ENCODE results near the gene NRG2.

DNA sequence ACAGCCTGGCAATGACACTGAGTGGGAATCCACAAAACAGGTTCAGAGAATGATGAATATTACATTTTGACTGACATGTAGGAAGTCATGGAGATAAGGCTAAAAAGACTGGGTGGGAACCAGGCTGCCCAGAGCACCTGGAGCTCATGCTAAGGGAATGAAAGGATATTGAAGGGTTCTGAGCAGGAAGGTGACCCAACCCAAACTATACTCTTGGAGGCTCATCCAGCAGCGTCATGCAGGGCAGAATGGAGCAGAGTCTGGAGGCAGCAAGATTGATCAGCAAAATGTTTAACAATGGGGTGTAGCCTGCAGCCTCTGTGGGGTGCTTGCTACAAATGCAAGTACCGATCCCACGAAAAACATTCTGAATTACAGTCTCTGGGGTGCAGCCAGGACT lies 127.3 kb downstream of the NRG2 start:
- TF ChIP-seq EZH2 (IDR thresholded peaks at IDR 0.05; ENCODE audit: borderline replicate concordance, low read depth, low read length, poor library complexity, severe bottlenecking): no peak
- TF ChIP-seq, protein P1, sequence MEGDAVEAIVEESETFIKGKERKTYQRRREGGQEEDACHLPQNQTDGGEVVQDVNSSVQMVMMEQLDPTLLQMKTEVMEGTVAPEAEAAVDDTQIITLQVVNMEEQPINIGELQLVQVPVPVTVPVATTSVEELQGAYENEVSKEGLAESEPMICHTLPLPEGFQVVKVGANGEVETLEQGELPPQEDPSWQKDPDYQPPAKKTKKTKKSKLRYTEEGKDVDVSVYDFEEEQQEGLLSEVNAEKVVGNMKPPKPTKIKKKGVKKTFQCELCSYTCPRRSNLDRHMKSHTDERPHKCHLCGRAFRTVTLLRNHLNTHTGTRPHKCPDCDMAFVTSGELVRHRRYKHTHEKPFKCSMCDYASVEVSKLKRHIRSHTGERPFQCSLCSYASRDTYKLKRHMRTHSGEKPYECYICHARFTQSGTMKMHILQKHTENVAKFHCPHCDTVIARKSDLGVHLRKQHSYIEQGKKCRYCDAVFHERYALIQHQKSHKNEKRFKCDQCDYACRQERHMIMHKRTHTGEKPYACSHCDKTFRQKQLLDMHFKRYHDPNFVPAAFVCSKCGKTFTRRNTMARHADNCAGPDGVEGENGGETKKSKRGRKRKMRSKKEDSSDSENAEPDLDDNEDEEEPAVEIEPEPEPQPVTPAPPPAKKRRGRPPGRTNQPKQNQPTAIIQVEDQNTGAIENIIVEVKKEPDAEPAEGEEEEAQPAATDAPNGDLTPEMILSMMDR (conservative IDR thresholded peaks at IDR 0.05; ENCODE audit: low read depth, low read length): no peak
